ENCODE results near the gene CACNB2.

- TF ChIP-seq CTCF (IDR thresholded peaks at IDR 0.05; ENCODE audit: extremely low read depth in 1 of 2, insufficient read depth in 1 of 2, low read depth in 1 of 2, low read length in 2 of 2) (no peak), FOS (IDR thresholded peaks at IDR 0.05; ENCODE audit: borderline replicate concordance, insufficient read depth, low read length) (no peak), POLR2A (IDR thresholded peaks at IDR 0.05; ENCODE audit: low read depth, low read length) (no peak), JUN (IDR thresholded peaks at IDR 0.05; ENCODE audit: borderline replicate concordance, insufficient read depth, insufficient read length, low read depth) (no peak), EZH2 (IDR thresholded peaks at IDR 0.05; ENCODE audit: borderline replicate concordance, low read depth, low read length, severe bottlenecking) (no peak), MYC (IDR thresholded peaks at IDR 0.05; ENCODE audit: low read depth, low read length) (no peak), POLR2AphosphoS5 (IDR thresholded peaks at IDR 0.05; ENCODE audit: insufficient read depth, low read depth, low read length) (no peak), MAX (IDR thresholded peaks at IDR 0.05; ENCODE audit: insufficient read depth, insufficient read length) (no peak)
Measured at GRCh38 chr10:18472977-18473376, 332.8 kb downstream of the CACNB2 start.

Measured in endothelial cell of umbilical vein (primary cell).